NCI-H128 (cell line): Measurements from ENCODE around the gene CTIF.
"Not testable (repeated sequence)": the region's sequence is repeated elsewhere in the genome, so short reads cannot be mapped to it uniquely, and the experiment has no call there.

ENCODE experiments used
- DNase-seq: peaks from one replicate; lab custom pipeline; 2025; ENCODE audit not compliant: unreplicated experiment; lab: John Stamatoyannopoulos, UW

Gene CTIF

DNA sequence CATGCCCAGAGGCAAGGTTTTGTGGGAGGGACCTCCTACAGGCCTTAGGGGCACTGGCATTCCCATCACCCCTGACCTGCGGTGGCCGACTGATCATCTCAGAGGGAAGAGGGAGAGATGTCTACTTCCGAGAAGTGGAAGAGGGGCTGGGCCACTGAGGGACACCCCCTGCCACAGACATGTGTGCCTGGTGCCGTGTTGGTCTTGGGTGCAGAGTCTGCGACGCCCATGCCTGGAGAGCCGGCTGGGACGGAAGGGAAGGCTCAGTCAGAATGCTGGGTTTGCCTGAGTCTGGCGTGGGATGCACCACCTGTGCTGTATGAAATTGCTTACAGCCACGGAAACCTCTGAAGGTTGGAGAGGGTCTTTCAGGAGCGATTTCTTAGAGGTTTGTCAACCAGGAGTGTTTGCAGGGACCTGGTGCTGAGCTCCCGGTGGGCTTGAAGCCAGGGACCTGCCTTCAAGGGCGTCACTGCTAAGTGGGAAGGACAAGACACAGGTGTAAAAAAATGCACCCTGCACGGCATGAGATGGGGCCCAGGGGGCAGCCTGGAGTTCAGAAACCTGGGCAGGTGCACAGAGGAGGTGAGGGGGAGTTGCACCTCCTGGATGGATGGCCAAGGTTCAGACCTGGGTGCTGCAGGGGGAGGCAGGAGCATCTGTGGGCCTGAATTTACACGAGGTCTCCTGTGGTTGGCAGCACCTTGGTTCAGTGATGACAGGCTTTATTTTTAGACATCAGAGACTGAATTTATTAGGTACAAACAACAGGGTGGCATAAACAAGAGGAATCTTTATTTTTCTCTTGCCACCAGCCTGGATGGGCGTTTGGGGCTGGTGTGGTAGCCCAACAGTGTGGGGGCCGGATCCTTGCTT is 100.3 kb downstream of the CTIF start:
- no peak for DNase-seq

DNA sequence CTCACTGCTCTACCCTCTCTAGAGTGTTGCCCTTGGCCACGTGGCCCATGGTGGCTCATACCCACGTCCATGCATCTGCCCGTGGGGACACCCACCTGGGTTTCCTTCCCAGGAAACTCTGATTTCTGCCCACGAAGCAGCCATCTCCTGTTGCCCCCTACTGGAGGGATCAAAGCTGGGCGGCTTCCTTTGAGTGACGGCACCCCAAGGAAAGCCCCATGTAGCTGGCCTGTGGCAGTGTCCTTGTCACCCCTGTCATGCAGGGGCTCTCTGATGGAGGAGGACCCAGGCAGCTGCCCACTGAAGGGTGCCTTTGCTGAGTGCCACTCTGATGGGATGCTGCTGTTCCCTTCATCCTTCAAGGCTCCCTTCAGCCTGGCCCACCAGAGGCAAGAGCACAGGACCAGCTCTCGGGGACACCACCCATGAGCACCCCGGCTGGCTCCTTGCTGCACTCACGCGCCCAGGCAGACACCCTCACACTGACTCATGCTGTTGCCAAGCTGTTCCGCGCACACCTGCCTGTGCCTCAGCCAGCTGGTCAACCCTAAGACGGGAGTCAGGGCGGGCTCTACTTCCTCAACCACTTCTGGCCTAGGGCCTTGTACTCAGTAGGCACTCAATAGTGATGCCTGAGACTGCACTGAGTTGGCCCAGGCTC is 101.1 kb downstream of the CTIF start:
- DNase-seq: no peak

DNA sequence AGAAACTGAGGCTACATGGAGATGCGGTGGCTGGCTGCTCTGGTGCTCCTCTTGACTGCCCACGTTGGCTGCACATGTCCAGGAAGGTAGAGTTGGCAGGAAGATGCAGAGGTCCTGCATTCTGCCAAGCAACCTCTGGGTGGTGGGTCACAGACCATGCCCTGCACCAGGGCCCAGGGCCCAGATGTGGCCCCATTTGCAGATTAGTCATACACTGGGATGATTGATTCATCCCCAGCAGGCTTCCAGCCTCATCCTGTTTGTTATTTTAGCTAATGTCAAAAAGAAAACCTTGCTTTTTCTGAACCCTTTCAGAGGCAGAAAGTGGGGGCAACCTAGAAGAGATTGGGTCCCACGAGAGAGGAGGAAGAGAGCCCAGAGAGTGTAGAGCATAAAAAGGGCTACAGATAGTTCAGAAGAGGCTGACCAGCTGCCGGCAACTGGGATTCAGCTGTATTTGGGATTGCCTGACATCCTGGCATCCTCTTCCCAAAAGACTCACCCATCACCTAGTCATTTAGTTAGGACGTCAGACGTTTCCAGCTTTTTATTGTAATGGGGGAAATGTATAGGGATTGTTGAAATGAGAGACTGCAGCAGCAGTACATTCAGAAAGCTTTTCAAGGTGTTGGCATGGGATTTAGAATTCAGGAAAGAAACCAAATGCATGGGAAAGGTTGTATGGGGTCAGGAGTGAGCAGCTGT is 101.9 kb downstream of the CTIF start:
- DNase-seq: no peak

DNA sequence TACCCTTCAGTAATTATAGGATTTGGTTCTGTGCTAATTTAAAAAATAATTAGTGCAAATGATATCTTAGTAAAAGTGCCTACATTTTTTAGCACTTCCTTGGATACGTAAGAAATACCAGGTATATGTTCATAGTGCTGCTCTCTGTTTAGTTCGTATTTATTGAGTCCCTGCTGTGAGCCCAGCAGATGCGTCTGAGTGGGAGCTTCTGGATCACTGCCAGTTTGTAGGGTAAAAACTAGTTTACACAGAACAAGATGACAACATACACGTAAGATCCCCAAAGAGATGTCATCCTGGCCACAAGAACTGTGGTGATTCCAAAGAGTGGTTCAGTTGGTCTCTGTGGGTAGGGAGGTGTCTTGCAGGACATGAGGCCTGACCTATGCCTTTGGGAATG is 103.2 kb downstream of the CTIF start:
- DNase-seq: no peak

DNA sequence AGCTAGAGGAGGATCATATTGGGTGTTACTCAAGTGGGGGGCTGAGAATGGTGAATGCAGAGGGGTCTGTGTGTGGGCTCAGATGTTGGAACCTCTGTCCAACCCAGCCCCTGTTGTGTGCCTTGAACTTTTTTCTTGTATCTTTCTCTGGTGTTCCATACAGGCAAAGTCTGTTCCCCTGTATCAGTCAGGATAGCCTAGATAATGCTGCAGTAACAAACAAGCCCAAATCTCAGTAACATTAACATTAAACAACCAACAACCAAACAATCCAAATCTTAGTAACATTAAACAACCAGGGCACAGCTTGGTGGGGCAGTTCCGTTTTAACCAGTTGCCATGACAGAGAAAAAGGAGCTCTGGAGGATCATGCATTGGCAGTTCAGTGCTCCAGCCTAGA is 103.7 kb downstream of the CTIF start:
- no peak for DNase-seq

DNA sequence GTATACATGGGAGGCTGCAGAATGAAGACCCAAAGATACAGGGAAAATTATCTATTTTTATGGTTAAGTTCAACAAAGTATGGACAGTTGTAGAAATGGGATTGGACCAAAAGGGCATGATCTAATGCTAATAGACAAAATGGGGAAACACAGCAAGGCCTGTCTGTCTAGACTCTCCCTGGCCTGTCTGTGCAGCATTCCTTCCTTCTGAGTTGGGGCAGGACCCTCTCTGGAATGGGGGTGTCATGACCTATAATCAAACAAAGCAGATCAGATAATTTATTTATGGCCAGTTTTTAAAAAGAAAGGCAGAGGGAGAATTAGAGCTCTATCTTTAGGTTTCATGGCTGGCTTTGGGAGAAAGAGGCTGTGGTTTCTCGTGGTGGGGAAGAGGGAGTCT is 104.4 kb downstream of the CTIF start:
- DNase-seq: no peak

DNA sequence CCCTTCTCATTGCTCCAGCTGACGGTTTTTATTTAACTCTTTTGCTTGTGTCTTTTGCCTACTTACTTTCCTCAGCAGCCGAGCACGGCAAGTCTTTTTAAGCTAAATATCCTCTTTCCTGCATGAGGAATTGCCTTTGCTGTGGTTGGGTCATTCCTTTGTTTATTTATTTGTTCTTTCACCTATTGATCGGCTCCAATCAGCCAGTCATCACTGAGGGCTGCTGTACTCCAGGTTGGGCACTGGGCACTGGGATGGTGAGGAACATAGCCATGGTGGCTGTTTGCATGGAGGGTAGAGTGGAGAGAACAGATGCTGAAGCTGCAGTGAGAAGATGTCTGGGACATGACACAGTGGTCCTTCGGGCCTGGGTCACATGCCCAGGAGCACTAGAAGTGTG is 105.2 kb downstream of the CTIF start:
- DNase-seq: no peak

DNA sequence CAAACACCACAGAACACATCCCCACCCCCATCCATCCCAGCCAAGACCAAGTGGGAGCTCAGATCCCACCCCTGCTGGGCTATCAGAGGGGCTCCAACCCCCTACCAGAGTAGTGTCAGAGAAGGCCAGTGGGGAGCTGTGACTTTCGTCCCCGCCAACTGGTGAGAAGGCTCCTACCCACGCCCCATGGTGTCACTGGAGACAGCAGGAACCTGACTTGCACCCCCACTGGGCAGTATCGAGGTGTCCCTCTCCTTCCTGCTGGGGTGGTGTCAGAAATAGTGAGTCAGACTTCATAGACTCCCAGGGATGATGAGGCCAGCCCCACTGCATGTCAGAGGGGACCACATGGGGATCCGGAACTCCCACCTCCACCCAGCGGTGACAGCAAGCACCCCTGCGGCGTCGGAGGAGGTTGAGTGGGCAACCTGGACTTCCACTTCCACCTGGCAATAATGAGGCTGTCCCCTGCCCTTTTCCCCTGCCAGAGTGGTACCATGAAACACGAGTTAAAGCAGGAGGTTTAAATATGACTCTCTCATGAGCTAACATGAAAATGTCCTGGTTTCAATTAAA is 106.7 kb downstream of the CTIF start:
- no peak for DNase-seq

DNA sequence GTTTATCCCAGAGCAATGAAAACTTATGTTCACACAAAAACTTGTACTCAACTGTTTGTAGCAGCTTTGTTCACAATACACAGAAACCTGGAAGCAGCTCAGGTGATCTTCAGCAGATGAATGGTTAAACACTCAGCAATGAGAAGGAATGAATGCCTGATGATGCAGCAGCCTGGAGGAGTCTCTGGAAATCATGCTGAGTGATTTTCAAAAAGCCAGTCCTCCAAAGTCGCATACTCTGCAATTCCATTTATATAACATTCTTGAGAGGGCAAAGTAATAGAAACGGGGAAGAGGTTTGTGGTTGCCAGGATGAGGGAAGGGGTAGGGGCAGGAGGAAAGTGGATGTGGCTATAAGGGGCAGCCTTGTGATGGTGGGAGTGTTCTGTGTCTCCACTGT is 108.1 kb downstream of the CTIF start:
- DNase-seq: no peak

DNA sequence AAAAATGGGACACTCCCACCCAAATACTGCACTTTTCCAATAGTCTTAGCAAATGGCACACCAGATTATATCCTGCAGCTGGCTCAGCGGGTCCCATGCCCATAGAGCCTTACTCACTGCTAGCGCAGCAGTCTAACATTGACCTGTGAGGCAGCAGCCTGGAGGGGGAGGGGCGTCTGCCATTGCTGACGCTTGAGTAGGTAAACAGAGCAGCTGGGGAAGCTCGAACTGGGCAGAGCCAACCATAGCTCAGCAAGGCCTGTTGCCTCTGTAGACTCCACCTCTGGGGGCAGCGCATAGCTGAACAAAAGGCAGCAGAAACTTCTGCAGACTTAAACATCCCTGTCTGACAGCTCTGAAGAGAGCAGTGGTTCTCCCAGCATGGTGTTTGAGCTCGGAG is 110.4 kb downstream of the CTIF start:
- no peak for DNase-seq

DNA sequence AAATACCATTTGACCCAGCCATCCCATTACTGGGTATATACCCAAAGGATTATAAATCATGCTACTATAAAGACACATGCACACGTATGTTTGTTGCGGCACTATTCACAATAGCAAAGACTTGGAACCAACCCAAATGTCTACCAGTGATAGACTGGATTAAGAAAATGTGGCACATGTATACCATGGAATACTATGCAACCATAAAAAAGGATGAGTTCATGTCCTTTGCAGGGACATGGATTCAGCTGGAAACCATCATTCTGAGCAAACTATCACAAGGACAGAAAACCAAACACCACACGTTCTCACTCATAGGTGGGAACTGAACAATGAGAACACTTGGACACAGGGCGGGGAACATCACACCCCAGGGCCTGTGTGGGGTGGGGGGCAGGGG is 115.8 kb downstream of the CTIF start:
- not testable (repeated sequence) for DNase-seq

DNA sequence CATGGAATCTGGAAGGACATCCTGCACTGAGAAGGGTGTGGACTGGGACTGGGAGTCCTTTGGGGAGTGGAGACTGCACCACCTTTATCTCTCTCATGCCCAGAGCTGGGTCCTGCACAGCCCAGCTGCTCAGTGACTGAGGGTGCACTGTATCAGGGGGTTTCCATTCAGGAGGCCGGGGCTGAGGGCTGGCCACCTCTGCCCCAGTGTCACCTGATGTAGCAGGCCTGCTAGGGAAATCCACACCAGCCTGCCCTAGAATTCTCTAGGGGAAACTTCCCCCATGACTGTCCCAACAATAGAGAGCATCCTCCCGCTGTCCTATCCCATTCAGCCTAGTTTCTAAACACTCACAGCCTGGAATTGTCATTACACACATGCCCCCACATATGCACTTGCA is 116.7 kb downstream of the CTIF start:
- DNase-seq: no peak

DNA sequence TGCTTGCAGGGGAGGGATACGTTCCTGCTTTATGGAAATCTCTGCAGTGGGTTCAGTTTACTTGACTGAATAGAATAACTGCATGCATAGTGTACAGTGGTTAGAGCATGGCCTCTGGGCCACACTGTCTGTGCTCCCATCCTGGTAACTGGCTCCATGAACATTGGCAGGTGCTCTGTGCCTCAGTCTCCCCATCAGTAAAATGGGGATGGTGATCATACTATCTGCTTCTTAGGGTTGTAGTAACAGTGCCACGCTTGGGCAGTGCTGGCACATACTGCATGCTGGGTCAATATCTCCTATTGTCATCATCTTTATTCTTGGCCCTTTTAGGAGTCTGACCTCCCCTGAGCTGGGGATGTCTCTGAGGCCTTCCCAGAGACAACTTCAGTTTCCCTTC is 117.3 kb downstream of the CTIF start:
- DNase-seq: no peak

DNA sequence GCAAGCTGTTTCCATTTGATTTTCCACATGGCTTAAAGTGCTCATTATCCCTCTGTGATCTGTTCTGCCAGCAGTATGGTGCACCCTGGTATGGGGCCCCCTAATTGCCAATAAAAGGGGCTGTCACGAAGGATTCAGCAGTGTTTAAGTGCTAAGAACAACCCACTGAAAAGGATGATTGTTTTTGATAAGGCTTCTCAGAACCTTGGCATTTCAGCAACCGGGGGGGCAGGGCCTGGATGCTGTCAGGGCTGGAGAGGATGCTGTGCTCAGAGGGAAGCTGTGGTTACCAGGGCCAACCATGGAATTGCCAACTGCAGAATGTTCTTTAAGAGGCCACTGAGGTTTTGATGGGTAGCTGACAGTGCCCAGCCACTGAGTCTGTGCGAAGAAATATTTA is 117.8 kb downstream of the CTIF start:
- DNase-seq: no peak

DNA sequence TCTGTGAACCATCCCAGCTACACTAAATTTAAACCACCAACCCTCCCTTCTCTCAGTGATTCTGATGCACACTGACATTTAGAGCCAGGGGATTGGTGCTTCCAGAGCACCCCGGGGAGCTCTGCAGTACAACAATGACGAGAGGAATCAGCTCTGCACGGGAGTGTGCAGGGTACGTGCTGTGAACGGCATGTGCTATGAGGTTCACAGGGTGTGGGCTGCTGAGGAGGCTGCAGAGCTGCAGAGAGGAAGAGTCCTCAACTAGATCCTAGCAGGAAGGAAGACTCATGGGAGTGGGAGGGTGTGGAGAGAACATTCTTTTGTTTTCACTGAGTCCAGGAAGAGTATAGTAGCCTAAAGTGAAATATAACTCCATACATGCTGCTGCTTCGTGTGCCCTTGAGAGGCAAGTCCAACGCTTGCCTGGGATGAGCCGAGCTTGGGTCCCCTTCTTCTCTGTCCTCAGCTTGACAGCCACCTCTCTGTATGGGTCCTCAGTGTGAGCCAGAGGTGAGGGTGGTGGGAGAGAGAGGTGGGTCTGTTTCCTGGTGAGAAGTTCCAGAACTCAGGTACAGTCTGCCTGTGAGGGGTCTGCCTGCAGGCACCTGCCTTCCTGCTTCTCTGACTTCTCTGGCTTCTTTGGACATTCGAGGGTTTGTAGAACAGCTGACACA is 118.8 kb downstream of the CTIF start:
- DNase-seq: no peak

DNA sequence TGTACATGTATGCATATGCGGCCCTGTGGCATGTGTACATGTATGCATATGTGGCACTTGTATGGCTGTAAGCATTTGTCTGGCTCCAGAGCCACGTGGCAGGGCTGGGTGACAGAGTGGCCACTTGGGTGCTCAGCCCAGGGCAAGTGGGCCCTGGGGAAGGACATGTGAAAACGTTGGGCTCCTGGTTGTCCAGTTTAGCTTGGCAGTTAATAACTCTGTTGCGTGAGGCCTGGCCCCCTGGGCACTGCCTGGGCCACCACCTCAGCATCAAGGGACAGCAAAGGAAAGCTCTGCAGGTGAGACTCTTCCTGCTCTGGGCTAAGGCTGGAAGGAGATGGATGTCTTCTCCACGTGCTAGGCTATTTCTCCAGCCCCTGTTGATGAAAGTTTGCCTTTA is 119.9 kb downstream of the CTIF start:
- DNase-seq: no peak

DNA sequence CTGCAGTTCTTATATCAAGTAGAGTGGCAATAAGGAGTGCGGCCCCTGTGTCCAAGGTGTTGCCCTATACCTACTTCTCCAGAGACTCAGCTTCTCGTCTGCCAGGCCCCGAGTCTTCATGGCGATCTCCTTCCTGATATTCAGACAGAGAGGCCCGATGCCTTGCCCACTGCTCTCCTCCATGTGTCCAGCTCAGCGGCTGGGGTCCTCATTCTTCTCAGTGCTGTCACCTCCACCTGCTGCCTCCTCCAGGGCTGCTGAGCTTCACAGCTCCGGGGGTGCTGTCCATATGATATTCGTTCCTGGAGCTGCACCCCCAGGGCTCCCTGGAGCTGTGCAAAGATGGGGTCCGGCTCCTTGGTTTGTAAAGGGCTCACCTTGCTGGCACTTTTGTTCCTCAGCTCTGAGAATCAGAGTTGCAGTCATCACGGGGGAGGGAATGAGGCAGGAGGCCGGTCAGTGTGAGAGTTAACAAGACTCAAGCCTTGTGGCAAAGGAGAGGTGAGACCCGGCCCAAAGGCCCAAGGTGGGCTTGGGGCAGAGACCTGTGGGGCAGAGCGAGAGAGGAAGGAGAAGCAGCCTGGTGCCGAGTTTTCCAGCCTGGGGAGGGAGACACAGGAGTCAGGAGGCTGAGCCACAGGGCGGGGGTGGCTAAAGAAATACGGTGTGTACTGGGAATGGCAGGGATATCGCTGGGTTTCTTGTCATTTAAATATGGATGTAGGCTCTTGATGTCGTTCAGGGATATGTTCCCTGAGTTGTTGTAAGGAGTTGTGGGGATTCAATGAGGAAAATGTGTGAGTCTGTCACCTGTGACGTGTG is 120.6 kb downstream of the CTIF start:
- no peak for DNase-seq

DNA sequence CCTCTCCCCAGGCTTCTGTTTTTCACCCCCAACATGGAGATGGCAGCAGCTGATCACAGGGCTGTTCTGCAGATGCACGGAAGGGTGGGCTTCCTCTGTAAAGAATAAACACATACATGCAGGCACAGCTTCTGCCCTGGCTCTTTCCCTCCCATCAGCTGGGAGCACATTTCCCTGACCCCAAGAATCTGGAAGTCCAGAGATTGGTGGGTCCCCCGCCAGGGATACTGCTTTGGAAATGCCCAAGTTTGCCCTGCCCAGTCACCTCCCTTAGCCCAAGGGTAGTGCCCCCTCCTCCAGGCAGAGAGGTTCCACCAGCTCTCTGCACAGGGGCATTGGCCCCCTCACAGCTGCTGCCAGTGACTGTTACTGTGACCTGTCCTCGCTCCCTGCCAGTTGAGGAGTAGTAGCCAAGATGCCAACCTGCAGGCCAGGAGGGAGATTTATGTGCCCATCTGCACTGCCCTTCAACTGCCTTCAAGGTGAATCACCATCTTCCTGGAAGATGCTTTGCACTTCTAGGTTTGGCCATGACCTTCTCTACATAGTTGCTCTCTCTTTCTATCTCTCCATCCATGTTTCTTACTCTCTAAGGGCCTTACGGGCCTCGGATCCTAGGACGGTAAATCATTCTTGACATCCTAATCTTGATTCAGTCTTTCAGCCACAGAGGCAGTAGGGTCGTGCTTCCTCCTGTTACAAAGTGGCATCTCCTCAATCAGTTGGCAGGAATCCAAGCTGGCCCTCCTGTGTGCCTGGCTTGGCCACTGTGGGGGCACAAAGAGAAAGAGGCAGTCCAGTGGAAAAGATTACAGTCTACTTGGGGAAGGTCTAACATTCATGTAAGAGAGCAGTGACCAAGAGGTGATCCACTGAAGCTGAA is 121.8 kb downstream of the CTIF start:
- DNase-seq: no peak

DNA sequence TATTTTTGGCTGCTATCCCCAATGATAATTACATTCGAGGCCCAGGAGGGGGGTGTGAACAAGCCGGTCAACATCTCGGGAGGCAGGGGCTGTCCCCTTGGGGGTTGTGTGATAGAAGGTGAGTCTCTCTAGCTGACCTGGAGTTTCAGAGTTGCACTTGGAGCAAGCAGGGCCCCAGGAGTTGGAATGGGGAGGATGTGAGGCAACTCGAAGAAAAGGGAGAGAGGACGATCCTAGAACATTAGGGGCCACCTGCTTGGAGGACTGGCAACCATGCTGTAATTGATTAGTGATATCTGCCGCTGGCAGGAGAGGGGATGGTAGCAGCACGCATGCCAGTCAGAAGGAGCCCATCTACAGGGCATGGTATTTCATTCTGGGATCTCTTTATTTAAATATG is 122.6 kb downstream of the CTIF start:
- DNase-seq: no peak
